Subcutaneous abdominal adipose tissue (tissue), 5 donors: ENCODE measurements around the gene DAGLB.

Experiments used
- H3K27ac ChIP-seq: one replicate; pipeline ENCODE4 v1.7.0; 2013; ENCODE audit warnings: low read depth, mild to moderate bottlenecking, inconsistent platforms, low read length, moderate library complexity
- H3K27me3 ChIP-seq, 5 donors: one replicate each; pipeline ENCODE4 v1.7.0; 2013; ENCODE audit warnings: low read length in 5 of 5, inconsistent platforms in 1 of 5; ENCODE audit not compliant: control insufficient read depth in 5 of 5, insufficient read depth in 4 of 5
- H3K36me3 ChIP-seq, 5 donors: one replicate each; pipeline ENCODE4 v1.7.0; 2013; ENCODE audit warnings: low read length in 5 of 5; ENCODE audit not compliant: control insufficient read depth in 5 of 5, insufficient read depth in 5 of 5
- H3K4me1 ChIP-seq, 5 donors: one replicate each; pipeline ENCODE4 v1.7.0; 2013; ENCODE audit warnings: low read length in 5 of 5, mild to moderate bottlenecking in 3 of 5, moderate library complexity in 1 of 5; ENCODE audit not compliant: control insufficient read depth in 5 of 5, insufficient read depth in 5 of 5
- H3K4me3 ChIP-seq, 5 donors: one replicate each; pipeline ENCODE4 v1.7.0; 2013; ENCODE audit warnings: low read length in 5 of 5, low read depth in 1 of 5
- H3K9ac ChIP-seq, 5 donors: one replicate each; pipeline ENCODE4 v1.7.0; 2013; ENCODE audit warnings: low read length in 5 of 5, mild to moderate bottlenecking in 4 of 5, moderate library complexity in 3 of 5
- H3K9me3 ChIP-seq, 5 donors: one replicate each; pipeline ENCODE4 v1.7.0; 2013; ENCODE audit warnings: low read length in 5 of 5; ENCODE audit not compliant: control insufficient read depth in 5 of 5
- donor health status: healthy.
- donor health status: healthy.
- donor health status: healthy.
- donor health status: healthy.
- donor health status: healthy.

Gene DAGLB

GRCh38 chr7:6433784-6434615 lies 13.8 kb downstream of the DAGLB start:
- no peak overlapping the region for H3K9ac ChIP-seq
- peaks cover 0 to 23% (median 17%) of the 10 kb centered on the region in 5 donors for H3K36me3 ChIP-seq
- H3K4me3 ChIP-seq: no peak overlapping the region
- no peaks in the 10 kb centered on the region for H3K27me3 ChIP-seq
- H3K4me1 ChIP-seq: peaks cover 4 to 39% (median 19%) of the 10 kb centered on the region in 5 donors
- H3K9me3 ChIP-seq: no peaks in the 10 kb centered on the region
- no peak overlapping the region for H3K27ac ChIP-seq

DNA sequence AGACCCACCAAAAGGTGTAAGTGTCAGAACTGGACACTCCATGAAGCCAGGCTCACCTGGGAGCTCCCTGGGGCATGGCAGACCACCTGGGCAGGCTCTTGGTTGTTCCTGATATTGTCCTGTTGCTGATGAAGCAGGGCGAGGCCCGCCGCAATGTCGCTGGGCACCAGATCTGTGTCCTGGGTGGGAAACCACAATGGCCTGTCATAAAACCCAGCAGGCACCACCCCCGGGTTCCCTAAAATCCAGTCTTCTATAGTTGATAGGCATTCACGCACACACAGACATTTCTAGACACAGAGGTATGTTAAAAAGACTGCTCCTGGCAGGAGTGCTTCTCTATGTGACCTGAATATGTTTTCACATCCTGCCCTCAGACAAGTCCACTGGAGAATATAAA lies 15.0 kb downstream of the DAGLB start:
- H3K27ac ChIP-seq: no peak overlapping the region
- H3K36me3 ChIP-seq: peaks cover 0 to 34% (median 24%) of the 10 kb centered on the region in 5 donors

DNA sequence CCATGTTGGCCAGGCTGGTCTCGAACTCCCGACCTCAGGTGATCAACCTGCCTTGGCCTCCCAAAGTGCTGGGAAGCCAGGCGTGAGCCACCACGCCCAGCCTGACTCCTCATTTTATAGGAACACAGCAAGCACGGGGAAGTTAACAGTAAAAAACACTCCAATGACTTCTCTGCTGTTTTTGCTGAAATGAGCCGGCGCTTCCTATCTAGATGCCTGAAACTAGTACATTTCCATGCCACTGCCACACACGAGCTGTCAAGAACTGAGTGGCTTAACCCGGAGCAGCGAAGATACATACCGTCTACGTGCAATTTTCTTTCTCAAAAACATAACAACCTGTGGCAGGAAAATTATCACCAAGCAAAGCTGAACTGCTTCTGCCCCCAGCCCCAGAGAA lies 16.8 kb downstream of the DAGLB start:
- Histone ChIP-seq H3K9ac (no peak overlapping the region), H3K36me3 (peaks cover 0 to 49% (median 33%) of the 10 kb centered on the region in 5 donors), H3K4me3 (no peak overlapping the region), H3K9me3 (no peaks in the 10 kb centered on the region), H3K27me3 (no peaks in the 10 kb centered on the region), H3K4me1 (peaks cover 0 to 21% (median 10%) of the 10 kb centered on the region in 5 donors), H3K27ac (no peak overlapping the region)

More for the DNA sequence above, 15.0 kb downstream of the DAGLB start:
- peaks cover 4 to 32% (median 19%) of the 10 kb centered on the region in 5 donors for H3K4me1 ChIP-seq
- H3K9me3 ChIP-seq: no peaks in the 10 kb centered on the region
- no peak overlapping the region for H3K4me3 ChIP-seq
- H3K27me3 ChIP-seq: no peaks in the 10 kb centered on the region
- no peak overlapping the region for H3K9ac ChIP-seq

- H3K36me3 ChIP-seq: peaks cover 0 to 54% (median 38%) of the 10 kb centered on the region in 5 donors
- no peaks in the 10 kb centered on the region for H3K27me3 ChIP-seq
Measured at GRCh38 chr7:6430271-6430940, 17.3 kb downstream of the DAGLB start.

GRCh38 chr7:6425948-6426347 lies 21.8 kb downstream of the DAGLB start:
- peaks cover 0 to 17% (median 3%) of the 10 kb centered on the region in 5 donors for H3K4me1 ChIP-seq
- no peak overlapping the region for H3K9ac ChIP-seq
- H3K27ac ChIP-seq: no peak overlapping the region

More at GRCh38 chr7:6430271-6430940, 17.3 kb downstream of the DAGLB start:
- Histone ChIP-seq H3K9ac (no peak overlapping the region), H3K27ac (no peak overlapping the region), H3K9me3 (no peaks in the 10 kb centered on the region), H3K4me3 (no peak overlapping the region), H3K4me1 (peaks cover 0 to 16% (median 5%) of the 10 kb centered on the region in 5 donors)

DNA sequence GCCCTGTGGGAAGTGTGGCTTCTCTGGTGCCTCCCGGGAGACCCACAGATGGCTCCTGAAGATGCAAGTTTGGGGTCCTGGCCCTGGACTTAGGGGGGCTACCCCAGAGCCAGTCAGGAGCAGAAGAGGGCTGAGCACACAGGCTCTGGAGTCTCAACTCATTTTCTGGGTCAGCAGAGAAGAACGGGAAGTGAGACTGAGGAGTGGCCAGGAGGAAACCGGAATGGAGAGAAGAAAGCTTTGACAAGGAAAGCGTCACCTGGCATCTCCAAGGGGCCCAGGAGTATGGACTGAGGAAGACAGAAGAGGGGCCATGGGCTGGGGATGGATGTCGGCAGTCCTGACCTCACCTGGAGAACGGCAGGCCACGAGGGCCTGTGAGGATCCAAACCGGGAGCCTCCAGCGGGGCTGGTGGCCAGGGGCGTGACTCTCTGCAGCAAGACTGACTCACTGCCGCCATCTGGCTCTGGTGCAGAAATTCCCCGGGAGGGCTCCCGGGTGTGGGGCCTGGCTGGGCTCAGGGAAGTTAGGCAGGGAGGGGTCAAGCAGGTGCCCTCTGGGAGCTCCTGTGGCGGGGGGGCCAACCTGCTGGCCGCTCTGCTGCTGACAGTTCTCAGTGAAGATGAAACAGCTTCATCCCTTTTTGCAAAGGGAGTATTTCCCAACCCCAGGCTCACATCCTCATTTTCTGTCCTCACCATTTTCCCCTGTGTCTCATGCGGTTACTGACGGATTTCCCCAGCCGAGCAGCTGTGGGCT lies 23.6 kb downstream of the DAGLB start:
- Histone ChIP-seq H3K4me1 (peaks cover 0 to 15% (median 3%) of the 10 kb centered on the region in 5 donors), H3K4me3 (peak overlapping the region in 2 of 5 donors; percentile 11 to 26), H3K27me3 (no peaks in the 10 kb centered on the region), H3K36me3 (peaks cover 0 to 73% (median 55%) of the 10 kb centered on the region in 5 donors), H3K27ac (no peak overlapping the region), H3K9me3 (no peaks in the 10 kb centered on the region), H3K9ac (peak overlapping the region in 2 of 5 donors; percentile 23 to 39)

More at GRCh38 chr7:6425948-6426347, 21.8 kb downstream of the DAGLB start:
- Histone ChIP-seq H3K36me3 (peaks cover 0 to 69% (median 49%) of the 10 kb centered on the region in 5 donors), H3K27me3 (no peaks in the 10 kb centered on the region), H3K4me3 (no peak overlapping the region), H3K9me3 (no peaks in the 10 kb centered on the region)

DNA sequence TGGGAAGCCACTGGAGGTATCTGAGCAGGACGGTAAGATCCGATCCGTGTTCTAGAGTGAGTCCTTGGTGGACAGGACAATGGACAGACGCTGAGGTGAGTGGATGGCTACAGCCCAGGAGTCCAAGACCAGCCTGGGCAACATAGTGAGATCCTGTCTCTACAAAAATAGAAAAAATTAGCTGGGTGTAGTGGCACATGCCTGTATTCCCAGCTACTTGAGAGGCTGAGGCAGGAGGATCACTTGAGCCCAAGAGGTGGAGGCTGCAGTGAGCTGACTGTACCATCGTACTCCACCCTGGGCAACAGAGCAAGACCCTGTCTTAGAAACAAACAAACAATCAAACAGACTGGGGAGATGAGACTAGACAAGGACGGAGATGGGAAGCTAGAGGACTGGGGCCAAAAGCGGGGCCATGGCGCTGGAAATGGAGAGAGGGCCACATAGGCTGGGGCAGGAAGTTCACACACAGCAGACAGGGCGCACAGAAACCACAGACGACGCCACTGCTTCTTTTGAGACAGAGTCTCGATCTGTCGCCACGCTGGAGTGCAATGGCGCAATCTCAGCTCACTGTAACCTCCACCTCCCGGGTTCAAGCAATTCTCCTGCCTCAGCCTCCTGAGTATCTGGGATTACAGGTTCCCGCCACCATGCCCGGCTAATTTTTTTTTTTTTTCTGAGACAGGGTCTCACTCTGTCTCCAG lies 24.7 kb downstream of the DAGLB start:
- peaks cover 0 to 64% (median 51%) of the 10 kb centered on the region in 5 donors for H3K36me3 ChIP-seq
- no peaks in the 10 kb centered on the region for H3K9me3 ChIP-seq
- H3K27me3 ChIP-seq: no peaks in the 10 kb centered on the region

GRCh38 chr7:6422095-6422494 lies 25.7 kb downstream of the DAGLB start:
- Histone ChIP-seq H3K36me3 (peaks cover 0 to 56% (median 44%) of the 10 kb centered on the region in 5 donors), H3K9me3 (no peaks in the 10 kb centered on the region), H3K4me3 (no peak overlapping the region), H3K27ac (no peak overlapping the region), H3K27me3 (no peaks in the 10 kb centered on the region), H3K4me1 (peaks cover 0 to 15% (median 3%) of the 10 kb centered on the region in 5 donors), H3K9ac (no peak overlapping the region)

More for the DNA sequence above, 24.7 kb downstream of the DAGLB start:
- Histone ChIP-seq H3K9ac (no peak overlapping the region), H3K27ac (no peak overlapping the region), H3K4me3 (no peak overlapping the region), H3K4me1 (peaks cover 0 to 15% (median 3%) of the 10 kb centered on the region in 5 donors)

GRCh38 chr7:6420680-6421079 lies 27.1 kb downstream of the DAGLB start:
- no peak overlapping the region for H3K27ac ChIP-seq
- peaks cover 0 to 60% (median 48%) of the 10 kb centered on the region in 5 donors for H3K36me3 ChIP-seq
- no peaks in the 10 kb centered on the region for H3K9me3 ChIP-seq
- no peak overlapping the region for H3K4me3 ChIP-seq
- H3K9ac ChIP-seq: no peak overlapping the region
- H3K27me3 ChIP-seq: no peaks in the 10 kb centered on the region
- peaks cover 0 to 22% (median 8%) of the 10 kb centered on the region in 5 donors for H3K4me1 ChIP-seq
